Left renal cortex interstitium (tissue), 4 donors: ENCODE results near the gene PCDHGA1. TPM values are rescaled to one million over a fixed set of nuclear protein-coding genes. Genes with fewer than 3 reads are reported as not detected.
"Not testable (repeated sequence)": the region's sequence is repeated elsewhere in the genome, so short reads cannot be mapped to it uniquely, and the experiment has no call there.

Experiments
- DNase-seq, 4 donors: peaks; one replicate each; pipeline ENCODE4 v3.0.0-alpha.2; 2013; ENCODE audit warnings: low read depth in 4 of 4, low spot score in 2 of 4, missing footprints in 1 of 4
- polyA plus RNA-seq, 4 donors: library from polyadenylated mRNA; unstranded; fragments of 120-200 nt; gene quantifications; one replicate each; pipeline ENCODE4 v1.2.1, GENCODE V29; 2013; ENCODE audit not compliant: insufficient read length in 4 of 4

PCDHGA1 gene
- polyA plus RNA-seq, 4 donors: 0.93 to 1.0 (median 1.0) TPM

GRCh38 chr5:141345327-141345726, 15.0 kb downstream of the PCDHGA1 start:
- DNase-seq: no peak

- not testable (repeated sequence) for DNase-seq
Observed at GRCh38 chr5:141346017-141346416, 15.7 kb downstream of the PCDHGA1 start.

- DNase-seq: no peak
Observed at GRCh38 chr5:141349917-141350619, 19.8 kb downstream of the PCDHGA1 start, which contains the start of gene PCDHGB1. Gene PCDHGB1 (plus strand): TSS chr5:141350099. CDS start chr5:141350261, 162 bp downstream.

- DNase-seq: no peak
Observed at GRCh38 chr5:141351591-141351990, 21.3 kb downstream of the PCDHGA1 start.

- DNase-seq: no peak
Observed at GRCh38 chr5:141354900-141355469, 24.7 kb downstream of the PCDHGA1 start, which contains the start of gene PCDHGA4. Gene PCDHGA4 (plus strand): TSS chr5:141355021. CDS start chr5:141355108, 87 bp downstream.

- no peak for DNase-seq
Observed at GRCh38 chr5:141355641-141356040, 25.3 kb downstream of the PCDHGA1 start.

GRCh38 chr5:141356133-141356532, 25.8 kb downstream of the PCDHGA1 start:
- DNase-seq: no peak

GRCh38 chr5:141356950-141357349, 26.6 kb downstream of the PCDHGA1 start:
- no peak for DNase-seq

GRCh38 chr5:141359790-141360426, 29.6 kb downstream of the PCDHGA1 start, which contains the start of gene PCDHGB2:
Gene PCDHGB2 (plus strand): TSS chr5:141359994. CDS start chr5:141360136, 142 bp downstream.
- no peak for DNase-seq

GRCh38 chr5:141360685-141361084, 30.4 kb downstream of the PCDHGA1 start:
- DNase-seq: no peak

- no peak for DNase-seq
Observed at GRCh38 chr5:141362719-141363118, 32.4 kb downstream of the PCDHGA1 start.

- DNase-seq: no peak
Observed at GRCh38 chr5:141363952-141364660, 33.8 kb downstream of the PCDHGA1 start, which contains the start of gene PCDHGA5. Gene PCDHGA5 (plus strand): TSS chr5:141364162. CDS start chr5:141364331, 169 bp downstream.

- no peak for DNase-seq
Observed at GRCh38 chr5:141366016-141366896, 35.9 kb downstream of the PCDHGA1 start.

GRCh38 chr5:141369994-141370848, 39.9 kb downstream of the PCDHGA1 start, which contains the start of gene PCDHGB3:
Gene PCDHGB3 (plus strand): TSS chr5:141370242. CDS start chr5:141370395, 153 bp downstream.
- DNase-seq: no peak

GRCh38 chr5:141371572-141372475, 41.5 kb downstream of the PCDHGA1 start:
- DNase-seq: no peak

- DNase-seq: no peak
Observed at GRCh38 chr5:141373673-141374317, 43.5 kb downstream of the PCDHGA1 start, which contains the start of gene PCDHGA6. Gene PCDHGA6 (plus strand): TSS chr5:141373891. CDS start chr5:141374084, 193 bp downstream.

GRCh38 chr5:141374627-141375026, 44.3 kb downstream of the PCDHGA1 start:
- no peak for DNase-seq
